Measurements from ENCODE around the gene OAT.

OAT gene

DNA sequence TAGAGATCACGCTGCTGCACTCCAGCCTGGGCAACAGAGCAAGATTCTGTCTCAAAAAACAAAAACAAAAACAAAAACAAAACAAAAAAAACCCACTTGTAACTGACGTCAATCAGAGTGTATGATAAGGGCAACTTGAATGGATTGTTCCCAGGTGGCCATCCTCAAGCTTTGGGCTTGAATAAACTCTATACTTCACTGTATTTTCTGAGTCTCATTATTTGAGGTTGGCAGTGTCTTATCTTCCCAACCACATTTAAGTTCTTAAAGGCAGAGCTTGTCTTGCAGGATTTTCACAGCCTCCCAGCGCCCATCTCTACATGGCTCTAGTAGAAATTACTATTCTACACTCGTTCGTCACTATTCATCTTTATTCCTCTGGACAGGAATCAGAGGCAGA lies 5.1 kb upstream of the OAT start:
- peaks cover 6% of the 10 kb centered on the region for H3K4me1 Mint-ChIP-seq
- no peak for DNase-seq (ENCODE audit: low spot score in 2 of 2)
- H3K27ac Mint-ChIP-seq = no peak overlapping the region
- no peaks in the 10 kb centered on the region for H3K9me3 Mint-ChIP-seq
- ATAC-seq = no peak
- no peak overlapping the region for H3K4me3 Mint-ChIP-seq
- no peaks in the 10 kb centered on the region for H3K36me3 Mint-ChIP-seq

DNA sequence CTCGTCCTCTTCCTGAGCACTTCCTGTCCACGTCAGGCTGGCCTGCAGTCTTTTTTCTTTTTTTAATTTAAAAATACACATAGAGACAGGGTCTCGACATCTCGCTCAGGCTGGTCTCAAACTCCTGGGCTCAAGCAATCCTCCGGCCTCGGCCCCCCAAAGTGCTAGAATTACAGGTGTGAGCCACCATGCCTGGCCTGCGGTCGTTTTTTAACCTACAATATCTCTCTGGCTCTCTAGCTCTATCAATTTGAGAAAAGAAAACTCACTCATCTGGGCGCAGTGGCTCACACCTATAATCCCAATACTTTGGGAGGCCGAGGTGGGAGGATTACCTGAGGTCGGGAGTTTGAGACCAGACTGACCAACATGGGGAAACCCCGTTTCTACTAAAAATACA lies 4.0 kb upstream of the OAT start:
- DNase-seq (ENCODE audit: low spot score in 2 of 2) (no peak), ATAC-seq (no peak)
- Mint-ChIP-seq H3K27ac (no peak overlapping the region), H3K4me1 (peaks cover 6% of the 10 kb centered on the region), H3K36me3 (no peaks in the 10 kb centered on the region), H3K4me3 (no peak overlapping the region), H3K9me3 (no peaks in the 10 kb centered on the region)

DNA sequence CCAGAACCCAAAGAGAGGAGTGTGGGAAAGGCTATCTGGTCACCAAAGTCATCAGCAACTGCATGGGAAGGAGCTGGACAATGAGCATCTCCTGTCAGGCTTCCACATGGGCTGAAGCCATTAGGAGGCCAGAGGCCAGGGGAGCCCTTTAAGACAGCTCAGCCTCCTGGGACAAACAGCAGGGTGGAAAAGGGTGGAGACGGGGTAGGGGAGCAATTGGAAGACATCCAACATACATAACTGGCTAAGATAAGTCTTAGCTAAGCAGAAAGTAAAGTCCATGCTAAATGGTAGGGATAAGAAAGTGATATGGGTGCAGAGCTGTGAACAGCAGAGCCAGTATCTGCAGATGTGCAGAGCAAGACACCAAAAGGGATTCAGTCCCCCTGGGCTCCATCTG lies 1.5 kb upstream of the OAT start:
- Mint-ChIP-seq H3K4me3 (no peak overlapping the region), H3K4me1 (peaks cover 6% of the 10 kb centered on the region), H3K9me3 (no peaks in the 10 kb centered on the region), H3K27ac (no peak overlapping the region), H3K36me3 (no peaks in the 10 kb centered on the region)
- ATAC-seq (no peak), DNase-seq (ENCODE audit: low spot score in 2 of 2) (no peak)

DNA sequence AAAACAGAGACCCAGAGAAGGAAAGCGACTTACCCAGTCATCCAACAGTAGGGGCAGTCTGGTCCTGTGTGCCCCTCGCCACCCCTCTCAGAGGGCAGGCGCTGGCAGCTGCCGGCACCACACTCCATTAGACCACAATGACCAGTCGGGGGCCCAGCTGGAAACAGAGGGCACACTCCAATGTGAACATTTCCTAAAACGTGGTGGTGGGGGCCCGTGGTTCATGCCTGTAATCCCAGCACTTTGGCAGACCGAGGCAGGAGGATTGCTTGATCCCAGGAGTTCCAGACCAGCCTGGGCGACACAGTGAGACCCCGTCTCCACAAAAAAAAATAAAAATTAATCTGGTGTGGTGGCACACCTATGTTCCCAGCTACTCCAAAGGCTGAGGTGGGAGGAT lies 912 bp upstream of the OAT start:
- Mint-ChIP-seq H3K27ac (peak overlapping the region; percentile 29), H3K9me3 (no peaks in the 10 kb centered on the region)

DNA sequence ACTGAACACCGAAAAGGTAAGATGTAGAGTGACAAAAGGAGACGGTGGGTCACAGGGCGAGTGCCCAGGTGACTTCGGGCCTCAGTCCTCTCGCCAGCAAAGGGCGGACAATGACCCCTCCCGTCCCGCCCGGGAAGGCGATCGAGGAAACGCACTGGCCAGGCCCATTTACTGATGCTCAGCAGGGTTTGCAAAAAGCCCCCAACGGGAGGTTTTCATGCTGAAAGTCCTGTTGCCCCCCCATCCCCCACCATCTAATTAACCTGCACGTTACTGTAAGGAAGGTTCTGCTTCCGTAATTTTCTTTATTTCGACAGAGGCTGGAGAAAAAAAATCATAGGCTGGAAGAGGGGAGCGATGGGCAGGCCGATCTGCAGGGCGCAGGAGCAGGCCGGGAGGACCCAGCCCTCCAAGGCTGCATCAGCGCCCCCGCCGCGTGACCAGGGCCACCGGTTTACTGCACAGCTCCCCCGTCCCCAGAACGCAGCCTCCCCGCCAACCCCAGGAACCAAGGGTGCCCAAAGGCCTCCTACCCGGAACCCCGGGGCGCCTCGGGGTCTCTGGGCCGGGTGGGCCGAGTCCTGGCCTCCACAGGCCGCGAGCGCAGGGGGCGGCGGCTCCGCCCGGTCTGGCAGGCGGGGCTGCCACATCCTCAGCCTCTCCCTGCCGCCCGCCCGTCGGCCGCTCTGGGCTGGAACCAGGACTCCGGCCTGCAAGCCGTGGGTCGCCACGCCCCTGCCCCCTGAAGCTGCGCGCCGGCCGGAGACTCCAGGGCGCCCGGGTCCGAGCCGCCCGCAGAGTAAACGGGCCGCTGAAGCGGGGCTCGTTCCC lies 613 bp downstream of the OAT start:
- peak overlapping the region; percentile 29 for H3K27ac Mint-ChIP-seq
- ATAC-seq (peak; percentile 72), DNase-seq (ENCODE audit: low spot score in 2 of 2) (peak; percentile 42 to 80)
- H3K4me3 Mint-ChIP-seq = peak overlapping the region; percentile 68
- no peaks in the 10 kb centered on the region for H3K36me3 Mint-ChIP-seq
- H3K9me3 Mint-ChIP-seq = no peaks in the 10 kb centered on the region
- peaks cover 11% of the 10 kb centered on the region for H3K4me1 Mint-ChIP-seq

More for the DNA sequence above, 912 bp upstream of the OAT start:
- ATAC-seq = no peak
- Mint-ChIP-seq H3K4me3 (peak overlapping the region; percentile 68), H3K36me3 (no peaks in the 10 kb centered on the region), H3K4me1 (peaks cover 6% of the 10 kb centered on the region)
- DNase-seq (ENCODE audit: low spot score in 2 of 2) = no peak

DNA sequence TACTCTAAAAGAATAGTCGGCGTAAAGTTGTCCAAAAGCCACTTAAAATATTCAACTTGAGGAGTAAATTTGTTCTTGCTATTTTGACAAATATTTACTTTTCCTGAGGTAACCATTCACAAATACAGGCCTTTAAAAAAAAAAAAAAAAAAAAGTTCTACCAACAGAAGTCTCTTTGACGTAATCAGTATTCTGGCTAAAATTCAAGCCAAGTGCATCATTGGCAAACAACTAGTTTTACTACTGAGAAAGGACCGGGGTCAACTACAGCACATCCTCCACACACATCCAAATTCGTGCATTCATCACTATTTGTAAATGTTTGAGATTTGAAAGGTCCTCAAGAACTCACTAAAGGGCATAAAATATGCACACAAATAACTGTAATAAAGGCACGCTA lies 2.0 kb downstream of the OAT start:
- no peak for ATAC-seq
- Mint-ChIP-seq H3K4me3 (peak overlapping the region; percentile 68), H3K36me3 (peaks cover 7% of the 10 kb centered on the region), H3K9me3 (no peaks in the 10 kb centered on the region), H3K4me1 (peaks cover 11% of the 10 kb centered on the region), H3K27ac (no peak overlapping the region)
- DNase-seq (ENCODE audit: low spot score in 2 of 2) = no peak

DNA sequence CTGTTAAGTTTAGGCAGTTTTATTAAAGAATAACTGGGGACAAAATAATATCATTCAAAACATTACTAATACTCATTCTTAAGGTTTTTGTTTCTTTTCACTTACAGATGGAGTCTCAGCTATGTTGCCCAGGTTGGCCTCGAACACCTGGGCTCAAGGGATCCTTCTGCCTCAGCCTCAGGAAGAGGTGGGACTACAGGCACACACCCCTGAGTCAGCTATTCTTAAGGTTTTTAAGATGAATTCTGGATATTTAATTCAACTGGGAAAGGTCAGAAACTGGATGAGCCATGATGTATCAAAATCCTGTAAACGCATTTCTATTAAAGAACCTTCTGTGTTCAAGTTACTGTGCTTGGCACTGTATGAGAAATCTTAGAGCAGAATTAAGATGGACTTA lies 3.5 kb downstream of the OAT start:
- ATAC-seq (no peak), DNase-seq (ENCODE audit: low spot score in 2 of 2) (no peak)
- peaks cover 11% of the 10 kb centered on the region for H3K4me1 Mint-ChIP-seq
- peaks cover 22% of the 10 kb centered on the region for H3K36me3 Mint-ChIP-seq
- H3K4me3 Mint-ChIP-seq = no peak overlapping the region
- H3K9me3 Mint-ChIP-seq = no peaks in the 10 kb centered on the region
- H3K27ac Mint-ChIP-seq = no peak overlapping the region

DNA sequence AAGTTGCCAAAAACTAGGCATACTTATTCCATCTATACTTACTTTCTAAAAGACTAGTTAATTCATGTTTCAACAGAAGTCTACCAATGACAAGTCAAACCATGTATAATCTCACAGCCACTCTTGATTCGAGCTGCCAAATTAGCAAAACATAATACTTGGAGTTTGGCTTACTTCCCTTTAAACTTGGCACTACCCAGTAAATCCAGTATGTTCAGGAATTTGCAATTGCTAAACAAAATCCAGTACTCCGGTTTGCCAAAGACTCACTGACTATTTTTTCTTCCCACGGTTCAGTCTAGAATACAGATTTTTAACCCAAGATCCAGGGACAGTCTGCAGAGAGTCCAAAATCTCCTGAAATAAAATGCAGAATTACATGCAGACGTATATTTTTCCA lies 4.6 kb downstream of the OAT start:
- DNase-seq (ENCODE audit: low spot score in 2 of 2) (no peak), ATAC-seq (no peak)
- Mint-ChIP-seq H3K27ac (no peak overlapping the region), H3K4me1 (peaks cover 6% of the 10 kb centered on the region), H3K9me3 (no peaks in the 10 kb centered on the region), H3K4me3 (no peak overlapping the region), H3K36me3 (peaks cover 30% of the 10 kb centered on the region)

DNA sequence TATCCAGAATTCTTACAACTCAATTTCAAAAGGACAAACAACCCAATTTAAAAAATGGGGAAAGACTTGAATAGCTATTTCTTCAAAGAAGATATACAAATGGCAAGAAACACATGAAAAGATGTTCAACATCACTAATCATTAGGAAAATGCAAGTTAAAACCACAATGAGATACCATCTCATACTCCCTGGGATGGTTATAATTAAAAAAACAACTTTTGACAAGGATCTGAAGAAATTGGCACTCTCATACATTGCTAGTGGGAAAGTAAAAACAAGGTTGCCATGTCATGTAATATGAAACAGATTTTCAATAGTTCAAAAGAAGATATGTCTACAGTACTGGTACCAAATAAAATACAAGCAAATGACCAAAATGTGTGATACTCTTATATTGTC lies 9.0 kb downstream of the OAT start:
- ATAC-seq = no peak
- Mint-ChIP-seq H3K27ac (no peak overlapping the region), H3K36me3 (peaks cover 74% of the 10 kb centered on the region), H3K4me3 (no peak overlapping the region), H3K9me3 (no peaks in the 10 kb centered on the region), H3K4me1 (peaks cover 5% of the 10 kb centered on the region)
- no peak for DNase-seq (ENCODE audit: low spot score in 2 of 2)

DNA sequence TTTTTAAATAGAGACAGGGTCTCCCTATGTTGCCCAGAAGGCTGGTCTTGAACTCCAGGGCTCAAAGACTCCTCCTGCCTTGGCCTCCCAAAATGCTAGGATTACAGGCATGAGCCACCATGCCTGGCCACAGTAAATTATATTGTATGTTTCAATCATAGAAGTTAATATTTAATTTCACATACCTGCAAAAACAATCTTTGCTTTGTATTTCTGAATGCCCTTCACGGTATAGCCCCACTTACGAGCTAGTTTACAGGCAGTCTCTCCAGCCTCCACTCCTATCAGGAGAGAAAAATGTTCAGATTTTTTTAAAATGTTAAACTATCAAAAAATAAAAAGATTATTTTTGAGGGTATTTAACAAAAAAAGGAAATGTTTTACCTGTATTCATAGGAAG lies 10.4 kb downstream of the OAT start:
- Mint-ChIP-seq H3K27ac (no peak overlapping the region), H3K4me3 (no peak overlapping the region), H3K36me3 (peaks cover 88% of the 10 kb centered on the region), H3K4me1 (peaks cover 6% of the 10 kb centered on the region), H3K9me3 (no peaks in the 10 kb centered on the region)
- no peak for DNase-seq (ENCODE audit: low spot score in 2 of 2)
- no peak for ATAC-seq

DNA sequence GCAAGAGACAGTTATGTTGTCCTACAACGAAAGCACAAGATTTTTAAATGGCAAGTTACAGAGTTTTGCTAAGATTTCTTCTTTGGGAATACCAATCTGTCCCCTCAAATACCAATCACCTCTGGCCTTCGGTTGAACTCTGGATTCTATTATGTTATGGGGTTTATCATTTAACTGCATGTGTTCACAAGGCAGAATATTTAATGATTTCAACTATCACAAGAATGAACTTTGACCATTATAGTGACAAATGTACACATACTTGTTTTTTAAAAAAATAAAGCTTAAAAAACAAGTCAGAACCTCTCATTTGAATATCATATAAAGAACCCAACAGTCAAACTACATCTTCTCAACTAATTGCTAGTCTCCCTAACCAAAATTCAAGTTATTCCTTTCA lies 11.3 kb downstream of the OAT start:
- peaks cover 90% of the 10 kb centered on the region for H3K36me3 Mint-ChIP-seq
- DNase-seq (ENCODE audit: low spot score in 2 of 2) (no peak), ATAC-seq (no peak)
- H3K27ac Mint-ChIP-seq = peak overlapping the region; percentile 24
- H3K4me3 Mint-ChIP-seq = no peak overlapping the region
- peaks cover 9% of the 10 kb centered on the region for H3K4me1 Mint-ChIP-seq
- H3K9me3 Mint-ChIP-seq = no peaks in the 10 kb centered on the region

DNA sequence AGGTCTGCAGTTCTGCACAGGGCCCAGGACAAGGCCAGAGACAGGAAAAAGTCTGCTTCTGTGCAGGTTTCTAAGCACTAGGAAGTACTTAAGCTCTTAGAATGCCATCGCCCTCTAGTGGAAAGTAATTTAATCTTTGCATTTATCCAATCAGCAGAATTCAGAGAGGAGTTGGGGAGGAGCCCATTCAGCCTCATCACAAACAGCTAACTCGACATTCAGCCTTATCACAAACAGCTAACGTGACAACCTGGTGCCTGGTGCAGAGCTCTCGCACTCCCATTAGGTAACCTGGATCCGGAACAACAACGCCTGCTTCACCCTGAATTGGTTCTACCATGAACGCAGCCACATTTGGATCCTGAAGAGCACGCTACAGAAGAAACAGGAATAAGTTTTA lies 15.2 kb downstream of the OAT start:
- DNase-seq (ENCODE audit: low spot score in 2 of 2) = no peak
- Mint-ChIP-seq H3K9me3 (no peaks in the 10 kb centered on the region), H3K36me3 (peaks cover 93% of the 10 kb centered on the region), H3K4me1 (peaks cover 9% of the 10 kb centered on the region), H3K4me3 (no peak overlapping the region), H3K27ac (peak overlapping the region; percentile 55)
- peak; percentile 96 for ATAC-seq

DNA sequence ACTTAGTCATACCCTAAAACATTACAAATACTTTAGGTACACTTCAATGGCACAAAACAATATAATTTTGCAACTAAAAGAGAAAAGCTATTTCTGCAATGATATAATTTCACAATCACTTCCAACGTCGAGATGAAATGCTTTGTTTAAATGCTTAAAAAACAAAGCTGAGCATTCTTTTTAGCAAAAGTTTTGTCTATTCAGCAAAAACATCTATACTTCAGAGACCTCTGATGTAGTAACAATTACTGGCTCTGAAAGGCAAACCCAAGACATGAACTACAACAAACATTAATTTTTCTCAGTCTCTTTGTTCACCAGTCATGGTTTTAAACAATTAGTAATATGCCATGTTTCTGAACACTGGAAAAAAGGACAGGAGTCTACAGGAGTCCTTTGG lies 16.4 kb downstream of the OAT start:
- peaks cover 9% of the 10 kb centered on the region for H3K4me1 Mint-ChIP-seq
- DNase-seq (ENCODE audit: low spot score in 2 of 2) = no peak
- H3K9me3 Mint-ChIP-seq = no peaks in the 10 kb centered on the region
- no peak for ATAC-seq
- H3K27ac Mint-ChIP-seq = no peak overlapping the region
- H3K36me3 Mint-ChIP-seq = peaks cover 92% of the 10 kb centered on the region
- H3K4me3 Mint-ChIP-seq = no peak overlapping the region

DNA sequence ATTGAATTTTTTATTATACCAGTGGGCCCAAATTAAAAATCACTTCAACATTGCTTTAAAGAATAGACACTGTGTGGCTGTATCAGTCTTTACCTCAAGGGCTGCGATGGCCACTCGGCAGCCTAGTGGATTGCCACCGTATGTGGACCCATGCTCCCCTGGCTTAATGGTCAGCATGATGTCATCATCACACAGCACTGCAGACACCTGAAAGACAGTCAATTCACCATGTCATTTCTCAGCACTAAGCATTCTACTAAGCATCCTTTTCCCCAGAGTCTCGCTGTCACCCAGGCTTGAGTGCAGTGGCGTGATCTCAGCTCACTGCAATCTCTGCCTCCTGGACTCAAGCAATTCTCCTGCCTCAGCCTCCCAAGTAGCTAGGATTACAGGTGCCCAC lies 17.1 kb downstream of the OAT start:
- H3K9me3 Mint-ChIP-seq = no peaks in the 10 kb centered on the region
- H3K4me1 Mint-ChIP-seq = peaks cover 9% of the 10 kb centered on the region
- DNase-seq (ENCODE audit: low spot score in 2 of 2) = no peak
- no peak overlapping the region for H3K27ac Mint-ChIP-seq
- no peak for ATAC-seq
- no peak overlapping the region for H3K4me3 Mint-ChIP-seq
- H3K36me3 Mint-ChIP-seq = peaks cover 86% of the 10 kb centered on the region

DNA sequence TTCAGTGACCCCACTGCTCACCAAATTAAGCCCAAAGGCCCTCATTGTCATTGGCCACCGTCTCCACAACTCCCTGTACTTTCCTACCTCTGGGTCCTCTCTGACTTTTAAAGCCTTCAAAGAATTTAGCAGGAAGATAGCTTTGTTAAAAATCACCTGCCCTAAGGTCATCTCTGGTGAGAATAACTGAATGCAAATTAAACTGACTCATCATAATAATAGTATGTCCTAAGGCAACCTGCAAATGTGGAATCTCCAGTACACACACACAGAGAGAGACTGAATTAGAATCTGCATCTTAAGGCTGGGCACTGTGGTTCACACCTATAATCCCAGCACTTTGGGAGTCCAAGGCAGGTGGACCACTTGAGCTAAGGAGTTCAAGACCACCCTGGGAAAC lies 24.1 kb downstream of the OAT start:
- H3K4me1 Mint-ChIP-seq = no peaks in the 10 kb centered on the region
- no peaks in the 10 kb centered on the region for H3K9me3 Mint-ChIP-seq

DNA sequence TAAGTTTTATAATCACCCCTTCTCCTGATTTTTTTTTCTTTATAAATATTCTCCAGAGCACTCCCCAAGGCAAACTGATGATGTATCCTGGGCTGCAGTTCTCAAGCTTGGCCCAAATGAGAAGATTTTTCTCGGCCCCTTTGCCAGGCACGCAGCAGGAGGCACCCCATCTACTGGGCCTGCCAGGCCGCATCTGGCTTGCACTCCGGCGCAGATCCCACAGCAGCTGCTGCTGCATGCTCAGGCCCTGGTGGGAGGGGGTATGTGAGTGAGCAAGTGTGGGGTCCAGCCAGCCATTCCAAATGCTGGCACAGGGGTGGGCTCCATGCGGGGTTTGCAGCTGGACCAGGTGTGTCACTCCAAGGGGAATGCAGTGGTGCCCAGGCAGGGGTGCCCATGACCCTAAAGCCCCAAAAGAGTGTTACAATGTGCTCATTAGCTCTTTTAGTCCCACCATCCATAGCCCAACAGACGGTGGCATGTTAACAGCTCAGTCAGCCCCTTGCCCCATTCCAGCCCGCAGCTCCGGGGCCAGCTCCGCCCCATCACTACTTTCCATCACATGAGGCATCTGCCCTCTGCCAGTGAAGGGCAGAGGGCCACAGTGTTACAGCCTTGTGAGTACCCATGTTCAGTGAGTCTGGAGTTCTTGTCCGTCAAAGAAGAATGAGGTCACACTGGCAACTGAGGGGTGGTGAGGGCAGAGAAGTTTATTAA lies 25.9 kb downstream of the OAT start:
- no peak overlapping the region for H3K4me3 Mint-ChIP-seq
- peaks cover 13% of the 10 kb centered on the region for H3K36me3 Mint-ChIP-seq
- H3K27ac Mint-ChIP-seq = no peak overlapping the region
- ATAC-seq = no peak
- no peaks in the 10 kb centered on the region for H3K9me3 Mint-ChIP-seq
- no peak for DNase-seq (ENCODE audit: low spot score in 2 of 2)
- H3K4me1 Mint-ChIP-seq = no peaks in the 10 kb centered on the region

More for the DNA sequence above, 24.1 kb downstream of the OAT start:
- peaks cover 30% of the 10 kb centered on the region for H3K36me3 Mint-ChIP-seq
- no peak for DNase-seq (ENCODE audit: low spot score in 2 of 2)
- H3K27ac Mint-ChIP-seq = no peak overlapping the region
- H3K4me3 Mint-ChIP-seq = no peak overlapping the region
- ATAC-seq = no peak

All from stimulated activated effector memory CD8-positive, alpha-beta T cell treated with anti-CD3 and anti-CD28 coated beads, Interleukin-12 subunit alpha, Interleukin-12 subunit beta, amount 100 ng/mL, for 72 hours (primary cell).